Sigmoid colon (tissue), 4 donors: ENCODE data around the gene GALNT17.

ENCODE experiments used
- CTCF ChIP-seq, 4 experiments: fragments of 450-650 bp in 3 of 4; fragments of 200-600 bp in 1 of 4; IDR thresholded peaks; one replicate each; pipeline ENCODE4 v1.5.1; 2016 to 2019; ENCODE audit warnings: antibody characterized with exemption in 4 of 4, mild to moderate bottlenecking in 3 of 4, moderate library complexity in 2 of 4
- POLR2A ChIP-seq, 2 donors: fragments of 450-650 bp; IDR thresholded peaks; one replicate each; pipeline ENCODE4 v1.6.1; 2016; ENCODE audit warnings: antibody characterized with exemption in 2 of 2, mild to moderate bottlenecking in 2 of 2, moderate library complexity in 2 of 2
- POLR2AphosphoS5 ChIP-seq, 4 donors: sonication (generic); formaldehyde crosslinking; IDR thresholded peaks; one replicate each; pipeline ENCODE4 v1.6.1; 2017; ENCODE audit warnings: antibody characterized with exemption in 4 of 4

- TF ChIP-seq CTCF (IDR thresholded peaks at IDR 0.05) (no peak), POLR2A (IDR thresholded peaks at IDR 0.05) (no peak), POLR2AphosphoS5 (IDR thresholded peaks at IDR 0.05) (no peak)
Observed at GRCh38 chr7:71472962-71473361, 341.0 kb downstream of the GALNT17 start.
